Naive thymus-derived CD8-positive, alpha-beta T cell (primary cell): ENCODE measurements around the gene ATP5MK. TPM values are rescaled to one million over a fixed set of nuclear protein-coding genes. Genes with fewer than 3 reads are reported as not detected.
A peak's percentile ranks its signal among the peaks of the same experiment; 100 is the strongest.
"Not testable (repeated sequence)": the region's sequence is repeated elsewhere in the genome, so short reads cannot be mapped to it uniquely, and the experiment has no call there.

Experiments used
- ATAC-seq, 2 donors: fragments of 150-1000 bp; cut with Tn5 transposase in 1 of 2; sonication (Bioruptor Pico), chemical (Tn5 transposase) in 1 of 2; 1 replicate in 1 of 2; 2 replicates in 1 of 2; pipeline ENCODE4 v1.10.0; 2021; ENCODE audit warnings: mild to moderate bottlenecking in 2 of 2, moderate library complexity in 2 of 2
- POLR2A ChIA-PET: fragments of 350-600 bp; sonication (Branson Sonifier 250); formaldehyde crosslinking; loops from one replicate; lab custom pipeline; 2021; ENCODE audit warnings: antibody characterized with exemption; lab: Charles Lee
- DNase-seq, 10 donors: peaks; one replicate each; pipeline versions ENCODE4 v3.0.0 to v3.0.0-alpha.2; 2020 to 2022
- H3K27ac Mint-ChIP-seq, 10 donors: one replicate each; pipeline ENCODE4 v1.8.0; 2020 to 2022; ENCODE audit warnings: mild to moderate bottlenecking in 10 of 10, mixed read lengths in 10 of 10, moderate library complexity in 4 of 10, inconsistent platforms in 1 of 10
- H3K27me3 Mint-ChIP-seq, 5 donors: one replicate each; pipeline ENCODE4 v1.8.0; 2021 to 2022; ENCODE audit warnings: mixed read lengths in 5 of 5
- H3K36me3 Mint-ChIP-seq, 3 donors: one replicate each; pipeline ENCODE4 v1.8.0; 2020 to 2022; ENCODE audit warnings: mixed read lengths in 3 of 3, mild to moderate bottlenecking in 2 of 3, inconsistent platforms in 1 of 3
- H3K4me1 Mint-ChIP-seq, 4 donors: one replicate each; pipeline ENCODE4 v1.8.0; 2021 to 2022; ENCODE audit warnings: mixed read lengths in 4 of 4
- H3K4me3 Mint-ChIP-seq, 10 donors: one replicate each; pipeline ENCODE4 v1.8.0; 2020 to 2022; ENCODE audit warnings: mild to moderate bottlenecking in 10 of 10, mixed read lengths in 10 of 10, moderate library complexity in 6 of 10, inconsistent platforms in 1 of 10
- H3K9me3 Mint-ChIP-seq, 9 donors: one replicate each; pipeline ENCODE4 v1.8.0; 2020 to 2022; ENCODE audit warnings: mixed read lengths in 9 of 9, mild to moderate bottlenecking in 3 of 9, inconsistent platforms in 1 of 9, moderate library complexity in 1 of 9
- polyA plus RNA-seq, 3 donors: library from polyadenylated mRNA; unstranded; fragments of 300-500 nt; fragmentation: Illumina TruSeq; gene quantifications; one replicate each; pipeline ENCODE4 v1.2.3, GENCODE V29; 2021
- total RNA-seq, 8 experiments: library from RNA in 2 of 8; stranded (reverse) in 2 of 8; gene quantifications; one replicate each; pipeline ENCODE4 v1.2.3 and lab custom pipeline; 2021 to 2026

The ATP5MK gene
- total and polyA plus RNA-seq, 5 experiments from 2014 or later: 140 to 601 (median 385) TPM

DNA sequence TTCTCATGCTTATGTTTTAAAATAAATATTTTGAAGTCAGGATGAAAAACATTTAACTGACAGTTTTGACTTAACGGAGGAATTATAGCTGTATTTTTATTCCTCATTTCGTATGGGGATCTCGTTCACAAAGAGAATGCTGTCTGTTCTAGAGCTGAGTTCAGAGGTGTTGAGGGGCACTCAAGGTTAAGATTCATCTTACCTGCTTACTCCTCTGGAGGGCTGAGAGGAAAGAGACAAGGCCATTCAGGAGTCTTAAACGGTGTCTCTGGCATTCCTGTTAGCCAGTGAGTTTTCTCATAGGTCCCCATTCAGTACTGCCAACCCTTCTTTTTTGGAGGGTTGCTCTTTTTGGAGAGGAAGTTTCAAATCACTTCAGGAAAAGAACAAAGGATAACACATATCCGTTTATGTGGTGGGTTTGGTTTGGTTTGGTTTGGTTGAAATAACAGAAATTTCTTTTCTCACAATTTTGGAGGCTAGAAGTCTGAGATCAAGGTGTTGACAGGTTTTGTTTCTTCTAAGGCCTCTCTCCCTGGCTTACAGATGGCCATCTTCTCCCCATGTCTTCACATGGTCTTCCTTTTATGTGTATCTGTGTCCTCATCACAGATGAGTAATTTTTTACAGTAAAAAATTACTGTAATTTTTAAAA lies 32.8 kb upstream of the ATP5MK start:
- DNase-seq (peak in 3 of 10 donors; percentile 15 to 48 (median 48)), ATAC-seq (peak; percentile 62 to 65)
- Mint-ChIP-seq H3K9me3 (no peaks in the 10 kb centered on the region), H3K4me3 (peak overlapping the region in 9 of 10 donors; percentile 13 to 79 (median 52)), H3K27ac (peak overlapping the region in 6 of 10 donors; percentile 2 to 71 (median 37)), H3K4me1 (peaks cover 16 to 34% (median 24%) of the 10 kb centered on the region in 4 donors), H3K27me3 (no peaks in the 10 kb centered on the region), H3K36me3 (peaks cover 3 to 82% (median 35%) of the 10 kb centered on the region in 3 donors)
- POLR2A ChIA-PET: interaction anchor here (0.6 kb wide), 1 partner anchor 1223 kb away, joined by 7 read pairs; no protein-coding TSS in a partner anchor

DNA sequence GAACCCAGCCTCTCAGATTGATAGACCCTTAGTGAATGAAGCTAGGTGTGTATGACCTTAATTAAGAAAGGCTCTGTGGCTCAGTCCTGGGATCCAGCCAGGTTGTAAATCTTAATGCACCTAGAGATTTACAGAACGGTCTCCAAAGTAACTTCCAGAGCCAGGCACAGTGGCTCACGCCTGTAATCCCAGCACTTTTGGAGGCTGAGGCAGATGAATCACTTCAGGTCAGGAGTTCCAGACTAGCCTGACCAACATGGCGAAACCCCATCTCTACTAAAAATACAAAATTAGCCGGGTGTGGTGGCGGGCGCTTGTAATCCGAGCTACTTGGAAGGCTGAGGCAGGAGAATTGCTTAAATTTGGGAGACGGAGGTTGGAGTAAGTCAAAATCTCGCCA lies 31.6 kb upstream of the ATP5MK start:
- no peak for ATAC-seq
- Mint-ChIP-seq H3K36me3 (peaks cover 10 to 86% (median 39%) of the 10 kb centered on the region in 3 donors), H3K4me3 (no peak overlapping the region), H3K4me1 (peaks cover 16 to 34% (median 24%) of the 10 kb centered on the region in 4 donors), H3K9me3 (no peaks in the 10 kb centered on the region), H3K27ac (no peak overlapping the region), H3K27me3 (no peaks in the 10 kb centered on the region)
- no peak for DNase-seq
- POLR2A ChIA-PET: no interaction called here

DNA sequence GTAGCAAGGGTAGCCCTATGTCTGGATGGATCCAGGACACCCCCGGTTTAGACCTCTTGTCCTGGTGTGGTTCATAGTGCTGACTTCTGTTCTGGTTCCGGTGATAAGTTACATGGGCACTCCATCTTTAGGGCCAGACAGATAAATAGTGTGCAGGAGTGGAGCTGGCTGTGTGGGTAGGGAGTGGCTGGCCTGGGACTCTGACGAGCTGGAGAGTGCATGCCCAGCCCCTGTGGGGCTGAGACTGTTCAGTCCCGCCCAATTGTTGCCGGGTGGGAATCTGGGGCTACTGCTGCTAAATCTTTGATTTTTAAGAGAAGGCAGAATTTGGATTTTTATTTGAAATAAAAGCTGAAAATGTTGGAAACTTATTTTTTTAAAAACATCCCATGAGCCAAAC lies 27.5 kb upstream of the ATP5MK start:
- Mint-ChIP-seq H3K9me3 (no peaks in the 10 kb centered on the region), H3K27ac (peak overlapping the region in 1 of 10 donors; percentile 53), H3K36me3 (peaks cover 10 to 94% (median 49%) of the 10 kb centered on the region in 3 donors), H3K27me3 (no peaks in the 10 kb centered on the region), H3K4me3 (no peak overlapping the region), H3K4me1 (peaks cover 5 to 11% (median 6%) of the 10 kb centered on the region in 4 donors)
- ATAC-seq: no peak
- no peak for DNase-seq
- POLR2A ChIA-PET: interaction anchor here (0.6 kb wide), 1 partner anchor 605 kb away, joined by 4 read pairs; no protein-coding TSS in a partner anchor

DNA sequence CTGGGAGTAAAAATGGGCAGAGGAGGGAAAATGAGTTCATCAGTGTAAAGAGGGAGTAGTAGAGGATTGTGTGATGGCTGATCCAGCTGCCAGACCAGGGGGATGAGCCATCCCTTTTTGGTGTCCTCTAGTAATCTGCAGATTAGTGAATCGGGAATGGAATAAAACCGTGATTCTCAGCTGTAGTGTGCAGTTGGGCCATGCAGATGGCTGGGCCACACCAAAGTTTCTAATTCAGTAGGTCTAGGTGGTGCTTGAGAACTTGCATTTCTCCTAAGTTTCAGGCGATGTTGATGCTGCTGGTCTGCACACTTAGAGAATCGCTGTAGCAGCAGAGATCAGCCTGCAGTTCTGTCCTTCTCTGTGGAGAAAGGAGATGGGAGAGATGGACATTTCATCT lies 22.8 kb upstream of the ATP5MK start:
- Mint-ChIP-seq H3K36me3 (peaks cover 14 to 98% (median 54%) of the 10 kb centered on the region in 3 donors), H3K27ac (no peak overlapping the region), H3K4me3 (no peak overlapping the region), H3K9me3 (no peaks in the 10 kb centered on the region), H3K4me1 (peaks cover 0 to 2% (median 0%) of the 10 kb centered on the region in 4 donors), H3K27me3 (no peaks in the 10 kb centered on the region)
- POLR2A ChIA-PET: interaction anchor here (0.6 to 1.0 kb wide), 2 partner anchors 65 to 600 kb away, joined by 3 read pairs; no protein-coding TSS in a partner anchor
- ATAC-seq: no peak
- no peak for DNase-seq

DNA sequence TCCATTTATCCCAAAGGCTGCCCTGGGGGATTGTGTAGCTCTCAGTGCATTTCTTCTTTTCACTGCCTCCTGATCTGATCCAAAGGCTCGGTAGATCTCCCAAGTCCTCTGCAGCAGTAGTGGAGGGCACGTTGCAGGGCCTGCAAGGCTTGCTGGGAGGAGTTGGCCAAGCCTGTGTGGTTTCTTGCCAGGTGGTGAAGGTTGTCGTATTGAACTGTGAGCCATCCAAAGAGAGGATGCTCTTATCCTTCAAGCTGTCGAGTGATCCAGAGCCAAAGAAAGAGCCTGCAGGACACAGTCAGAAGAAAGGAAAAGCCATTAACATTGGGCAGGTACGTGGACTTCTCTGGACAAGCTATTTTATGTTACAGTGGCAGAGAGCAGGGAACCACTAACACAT lies 21.3 kb upstream of the ATP5MK start:
- H3K4me1 Mint-ChIP-seq: peaks cover 0 to 2% (median 0%) of the 10 kb centered on the region in 4 donors
- no peak for DNase-seq
- POLR2A ChIA-PET: interaction anchor here (0.5 to 1.0 kb wide), 2 partner anchors 16 to 67 kb away, joined by 3 read pairs; no protein-coding TSS in a partner anchor
- no peak for ATAC-seq
- no peak overlapping the region for H3K4me3 Mint-ChIP-seq
- no peaks in the 10 kb centered on the region for H3K9me3 Mint-ChIP-seq
- H3K36me3 Mint-ChIP-seq: peaks cover 7 to 98% (median 44%) of the 10 kb centered on the region in 3 donors
- peak overlapping the region in 1 of 10 donors; percentile 32 for H3K27ac Mint-ChIP-seq
- H3K27me3 Mint-ChIP-seq: no peaks in the 10 kb centered on the region

DNA sequence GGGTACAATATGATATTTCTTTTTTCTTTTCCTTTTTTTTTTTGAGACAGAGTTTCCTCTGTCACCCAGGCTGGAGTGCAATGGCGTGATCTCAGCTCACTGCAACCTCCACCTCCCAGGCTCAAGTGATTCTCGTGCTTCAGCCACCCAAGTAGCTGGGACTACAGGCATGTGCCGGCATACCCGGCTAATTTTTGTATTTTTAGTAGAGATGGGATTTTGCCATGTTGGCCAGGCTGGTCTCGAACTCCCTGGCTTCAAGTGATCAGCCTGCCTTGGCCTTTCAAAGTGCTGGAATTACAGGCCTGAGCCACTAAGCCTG lies 20.8 kb upstream of the ATP5MK start:
- not testable (repeated sequence) for ATAC-seq, H3K27ac Mint-ChIP-seq, DNase-seq, H3K9me3 Mint-ChIP-seq, H3K27me3 Mint-ChIP-seq, H3K4me3 Mint-ChIP-seq, H3K4me1 Mint-ChIP-seq
- peaks cover 7 to 98% (median 39%) of the 10 kb centered on the region in 3 donors for H3K36me3 Mint-ChIP-seq
- POLR2A ChIA-PET: interaction anchor here (1.0 kb wide), 1 partner anchor 67 kb away, joined by 3 read pairs; no protein-coding TSS in a partner anchor

DNA sequence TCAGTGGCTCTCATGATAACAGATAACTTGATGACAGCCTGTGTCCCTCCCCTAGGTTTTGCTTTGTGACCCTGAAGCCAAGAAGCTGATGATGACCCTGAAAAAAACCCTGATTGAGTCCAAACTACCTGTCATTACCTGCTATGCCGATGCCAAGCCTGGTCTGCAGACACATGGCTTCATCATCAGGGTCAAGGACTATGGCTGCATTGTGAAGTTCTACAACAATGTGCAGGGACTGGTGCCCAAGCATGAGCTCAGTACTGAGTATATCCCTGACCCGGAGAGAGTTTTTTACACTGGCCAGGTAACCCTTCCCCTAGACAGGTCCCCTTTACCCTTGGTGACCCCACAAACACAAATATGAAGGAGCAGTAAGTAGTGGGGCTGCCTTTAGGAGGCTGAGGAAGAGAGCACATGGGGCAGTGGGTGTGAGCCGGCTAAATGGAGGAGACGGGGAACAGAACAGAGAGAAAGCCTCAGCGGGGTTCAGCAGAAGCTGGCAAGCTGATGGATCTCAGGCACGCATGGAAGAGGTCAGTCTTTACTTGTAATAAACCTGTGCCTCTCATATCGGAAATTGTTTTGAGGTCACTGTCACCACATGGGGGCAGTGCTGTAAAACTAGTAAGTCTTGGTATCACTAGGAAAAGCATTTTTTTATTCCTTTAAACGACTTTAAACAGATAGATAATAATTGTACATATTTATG lies 20.3 kb upstream of the ATP5MK start:
- no peaks in the 10 kb centered on the region for H3K27me3 Mint-ChIP-seq
- H3K4me3 Mint-ChIP-seq: no peak overlapping the region
- H3K36me3 Mint-ChIP-seq: peaks cover 7 to 99% (median 39%) of the 10 kb centered on the region in 3 donors
- peaks cover 0 to 2% (median 0%) of the 10 kb centered on the region in 4 donors for H3K4me1 Mint-ChIP-seq
- ATAC-seq (peak; percentile 43 to 52), DNase-seq (peak; percentile 38 to 83 (median 60))
- H3K9me3 Mint-ChIP-seq: no peaks in the 10 kb centered on the region
- peak overlapping the region in 1 of 10 donors; percentile 8 for H3K27ac Mint-ChIP-seq
- POLR2A ChIA-PET: interaction anchor here (1.0 to 1.3 kb wide), 3 partner anchors 66 to 69 kb away, joined by 3 read pairs; no protein-coding TSS in a partner anchor

DNA sequence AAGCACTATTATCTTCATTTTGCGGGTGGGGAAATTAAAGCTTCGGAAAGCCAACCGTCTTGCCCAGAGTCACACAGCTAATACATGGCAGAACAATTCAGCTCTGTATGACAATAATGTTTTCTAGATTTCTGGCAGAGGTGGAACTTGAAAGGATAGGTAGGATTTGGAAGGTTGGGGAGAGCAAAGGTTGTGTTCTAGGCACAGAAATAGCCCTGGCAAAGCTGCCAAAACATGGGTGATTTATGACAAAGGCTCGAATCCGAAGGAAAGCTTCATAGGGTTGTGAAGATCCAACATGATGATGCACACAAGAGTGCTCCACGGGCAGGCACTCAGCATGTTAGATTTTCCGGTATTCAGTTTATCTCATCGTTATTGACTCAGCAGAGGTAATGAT lies 19.3 kb upstream of the ATP5MK start:
- Mint-ChIP-seq H3K4me3 (no peak overlapping the region), H3K4me1 (peaks cover 0 to 2% (median 0%) of the 10 kb centered on the region in 4 donors), H3K27me3 (no peaks in the 10 kb centered on the region), H3K36me3 (peaks cover 7 to 97% (median 41%) of the 10 kb centered on the region in 3 donors), H3K9me3 (no peaks in the 10 kb centered on the region), H3K27ac (no peak overlapping the region)
- ATAC-seq (no peak), DNase-seq (no peak)
- POLR2A ChIA-PET: interaction anchor here (1.1 to 1.3 kb wide), 2 partner anchors 67 to 70 kb away, joined by 3 read pairs; no protein-coding TSS in a partner anchor

DNA sequence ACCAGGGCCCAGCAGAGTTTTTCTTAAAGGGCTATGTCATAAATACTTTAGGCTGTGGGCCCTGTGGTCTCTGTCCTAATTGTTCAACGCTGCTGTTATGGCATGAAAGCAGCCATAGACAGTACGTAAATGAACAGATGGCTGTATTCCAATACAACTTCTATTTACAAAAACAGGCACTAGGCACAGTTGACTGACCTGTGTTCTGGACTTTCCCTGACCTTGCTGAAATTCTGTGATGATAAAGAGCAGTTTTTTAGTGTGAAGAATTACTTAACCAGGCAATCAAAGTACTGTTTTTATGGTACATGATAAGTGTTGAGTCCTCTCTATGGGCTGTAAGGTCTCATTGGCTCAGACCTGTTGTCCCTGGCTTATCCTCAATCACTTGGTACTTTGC lies 17.3 kb upstream of the ATP5MK start:
- no peak for ATAC-seq
- no peaks in the 10 kb centered on the region for H3K9me3 Mint-ChIP-seq
- H3K4me1 Mint-ChIP-seq: peaks cover 0 to 2% (median 0%) of the 10 kb centered on the region in 4 donors
- H3K36me3 Mint-ChIP-seq: peaks cover 7 to 97% (median 39%) of the 10 kb centered on the region in 3 donors
- no peak overlapping the region for H3K4me3 Mint-ChIP-seq
- POLR2A ChIA-PET: no interaction called here
- no peaks in the 10 kb centered on the region for H3K27me3 Mint-ChIP-seq
- no peak overlapping the region for H3K27ac Mint-ChIP-seq
- no peak for DNase-seq

DNA sequence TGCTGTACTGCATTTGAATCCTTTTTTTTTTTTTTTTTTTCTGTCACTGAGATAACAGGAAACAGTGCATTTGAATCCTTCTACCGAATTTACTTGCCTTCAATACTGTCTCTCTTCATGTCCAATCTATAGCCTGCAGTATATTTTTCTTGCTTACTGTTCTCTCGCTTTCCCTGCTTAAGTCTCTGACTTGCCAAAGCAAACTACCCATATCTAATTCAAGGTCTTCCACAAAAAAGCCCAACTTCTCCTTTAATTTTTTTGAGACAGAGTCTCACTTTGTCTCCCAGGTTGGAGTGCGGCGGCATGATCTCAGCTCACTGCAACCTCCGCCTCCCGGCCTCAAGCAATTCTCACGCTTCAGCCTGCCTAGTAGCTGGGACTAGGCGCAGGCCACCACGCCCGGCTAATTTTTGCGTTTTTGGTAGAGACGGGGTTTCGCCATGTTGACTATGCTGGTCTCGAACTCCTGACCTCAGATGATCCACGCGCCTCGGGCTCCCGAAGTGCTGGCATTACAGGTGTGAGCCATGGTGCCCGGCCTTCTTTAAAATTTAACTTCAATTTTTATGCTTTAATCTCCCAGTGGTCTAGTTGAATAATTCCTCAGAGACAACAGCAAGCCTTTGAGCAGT lies 1.0 kb upstream of the ATP5MK start:
- Mint-ChIP-seq H3K36me3 (peaks cover 0 to 56% (median 5%) of the 10 kb centered on the region in 3 donors), H3K4me3 (peak overlapping the region; percentile 88 to 99 (median 98)), H3K4me1 (peaks cover 27 to 60% (median 50%) of the 10 kb centered on the region in 4 donors), H3K27ac (peak overlapping the region; percentile 92 to 99 (median 94)), H3K27me3 (no peaks in the 10 kb centered on the region), H3K9me3 (no peaks in the 10 kb centered on the region)
- POLR2A ChIA-PET: interaction anchor here (1.0 to 1.9 kb wide), 5 partner anchors 14 to 263 kb away, joined by 3 to 16 read pairs (median 4); partner anchors contain the start of gene TAF5
- ATAC-seq: no peak
- peak in 1 of 10 donors; percentile 1 for DNase-seq

DNA sequence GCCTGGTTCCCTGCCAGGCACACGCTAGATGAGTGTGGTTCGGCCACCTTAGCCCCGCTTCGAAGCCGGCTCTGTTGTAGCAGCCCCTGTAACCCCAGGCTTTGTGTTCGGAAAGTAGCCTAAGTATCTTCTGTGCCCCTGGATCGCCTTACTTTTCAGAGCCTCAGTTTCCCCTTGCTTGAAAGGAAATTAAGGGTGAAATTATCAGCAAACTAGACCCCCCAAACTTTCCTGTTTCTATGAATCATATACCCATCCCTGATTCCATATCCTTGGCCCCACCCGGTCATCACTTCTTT lies 463 bp upstream of the ATP5MK start:
- DNase-seq: no peak
- peaks cover 0 to 56% (median 5%) of the 10 kb centered on the region in 3 donors for H3K36me3 Mint-ChIP-seq

DNA sequence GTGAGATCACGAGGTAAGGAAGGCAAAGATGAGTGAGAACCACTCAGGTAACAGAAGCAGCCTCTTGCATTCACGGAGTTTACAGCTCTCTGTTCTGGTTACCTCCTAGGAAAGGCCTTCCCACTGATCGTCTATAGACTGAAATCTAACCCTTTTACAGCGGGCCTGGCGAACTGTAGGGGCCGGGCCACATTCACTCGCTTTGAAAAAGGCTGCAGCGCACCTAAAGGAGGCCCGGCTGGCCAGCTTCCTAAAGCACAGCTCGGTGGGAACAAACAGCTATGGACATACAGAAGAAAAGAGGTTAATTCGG lies 565 bp downstream of the ATP5MK start:
- H3K9me3 Mint-ChIP-seq: no peaks in the 10 kb centered on the region
- DNase-seq (peak in 1 of 10 donors; percentile 0), ATAC-seq (no peak)
- peak overlapping the region; percentile 58 to 99 (median 94) for H3K27ac Mint-ChIP-seq
- H3K36me3 Mint-ChIP-seq: peaks cover 0 to 55% (median 6%) of the 10 kb centered on the region in 3 donors
- peak overlapping the region; percentile 88 to 99 (median 98) for H3K4me3 Mint-ChIP-seq
- H3K27me3 Mint-ChIP-seq: no peaks in the 10 kb centered on the region
- POLR2A ChIA-PET: interaction anchor here (1.3 to 1.9 kb wide), 4 partner anchors 16 to 44 kb away, joined by 3 to 16 read pairs (median 6); partner anchors contain the start of gene TAF5
- H3K4me1 Mint-ChIP-seq: peaks cover 27 to 60% (median 50%) of the 10 kb centered on the region in 4 donors

More for the DNA sequence above, 463 bp upstream of the ATP5MK start:
- no peak for ATAC-seq
- Mint-ChIP-seq H3K4me3 (peak overlapping the region; percentile 88 to 99 (median 98)), H3K27ac (peak overlapping the region; percentile 92 to 99 (median 94)), H3K4me1 (peaks cover 27 to 60% (median 50%) of the 10 kb centered on the region in 4 donors), H3K27me3 (no peaks in the 10 kb centered on the region), H3K9me3 (no peaks in the 10 kb centered on the region)
- POLR2A ChIA-PET: interaction anchor here (1.0 to 1.9 kb wide), 4 partner anchors 15 to 264 kb away, joined by 3 to 16 read pairs (median 6); partner anchors contain the start of gene TAF5
